ENCODE results near the gene IRF6.
A peak's percentile ranks its signal among the peaks of the same experiment; 100 is the strongest.

Gene IRF6

DNA sequence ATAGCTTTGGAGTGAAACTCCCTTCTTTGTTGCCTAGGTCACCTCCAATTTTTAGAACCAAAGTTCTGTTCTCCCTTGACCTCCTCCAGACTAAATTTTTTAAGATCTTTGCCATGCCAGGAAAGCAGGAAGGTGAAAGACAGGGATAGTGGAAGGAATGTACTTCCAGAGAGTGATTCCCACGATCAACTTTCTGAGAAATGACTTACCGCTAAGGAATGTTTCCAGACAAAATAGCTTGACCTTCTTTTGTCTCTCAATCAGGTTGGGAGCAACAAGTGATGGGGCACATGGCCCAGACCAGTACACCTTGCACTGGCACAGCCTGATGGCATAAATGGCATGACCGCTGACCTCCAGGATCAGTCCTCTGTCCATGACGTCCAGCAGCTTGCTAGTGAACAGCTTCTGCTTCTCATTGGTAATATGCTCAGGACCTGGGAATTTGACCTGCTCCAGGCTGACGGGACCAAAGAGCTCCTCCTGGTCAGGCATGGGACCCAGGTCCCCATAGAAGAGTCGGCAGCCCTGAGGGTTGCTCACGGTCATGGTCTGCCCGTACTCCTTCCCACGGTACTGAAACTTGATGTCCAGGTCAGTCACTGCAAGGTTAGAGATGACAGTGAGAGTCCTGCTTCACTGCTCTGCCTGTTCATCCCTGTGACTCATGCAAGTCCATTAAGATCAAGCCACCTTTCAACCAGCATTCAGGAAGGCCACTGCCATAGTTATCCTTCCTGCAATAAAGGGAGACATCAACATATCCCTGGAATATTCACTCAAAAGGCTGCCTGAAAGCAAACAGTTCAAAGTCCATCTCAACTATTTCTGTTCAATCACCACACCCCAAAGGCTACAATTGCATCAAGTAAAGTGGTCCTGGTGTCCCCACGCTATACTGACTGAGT, 15.4 kb downstream of the IRF6 start:
- DNase-seq (ENCODE audit: low spot score) = no peak

- no peak for DNase-seq (ENCODE audit: low spot score)
Measured at GRCh38 chr1:209789245-209789644, 16.7 kb downstream of the IRF6 start.

- no peak for DNase-seq (ENCODE audit: low spot score)
Measured at GRCh38 chr1:209787551-209787950, 18.4 kb downstream of the IRF6 start.

GRCh38 chr1:209786146-209786545, 19.8 kb downstream of the IRF6 start:
- DNase-seq (ENCODE audit: low spot score) = no peak

DNA sequence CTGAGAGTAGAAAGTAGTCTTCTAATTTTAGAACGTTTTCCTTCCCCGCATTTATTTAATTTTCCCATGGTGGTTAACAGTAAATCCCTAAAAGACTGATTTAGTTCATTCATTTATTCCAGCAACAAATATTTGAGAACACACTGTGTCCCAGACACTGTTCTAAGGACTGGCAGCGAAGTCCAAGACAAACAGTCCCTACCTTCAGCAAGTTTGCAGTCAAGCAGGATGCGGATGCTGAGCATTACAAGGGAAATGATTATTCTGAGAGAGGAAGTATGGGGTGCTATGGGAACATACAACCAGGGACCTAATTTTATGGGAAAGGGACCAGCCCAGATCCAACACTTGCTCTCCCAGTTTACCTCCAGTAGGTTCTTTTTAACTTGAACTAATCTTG, 20.4 kb downstream of the IRF6 start:
- DNase-seq (ENCODE audit: low spot score) = no peak

GRCh38 chr1:209784265-209785169, 21.4 kb downstream of the IRF6 start, which contains the start of gene C1orf74:
TSS of gene C1orf74 (minus strand) at chr1:209784559. CDS start at chr1:209783634, 925 bp downstream.
- DNase-seq (ENCODE audit: low spot score) = peak; percentile 99

GRCh38 chr1:209783386-209783785, 22.6 kb downstream of the IRF6 start:
- no peak for DNase-seq (ENCODE audit: low spot score)

GRCh38 chr1:209780268-209780667, 25.7 kb downstream of the IRF6 start:
- DNase-seq (ENCODE audit: low spot score) = no peak

DNA sequence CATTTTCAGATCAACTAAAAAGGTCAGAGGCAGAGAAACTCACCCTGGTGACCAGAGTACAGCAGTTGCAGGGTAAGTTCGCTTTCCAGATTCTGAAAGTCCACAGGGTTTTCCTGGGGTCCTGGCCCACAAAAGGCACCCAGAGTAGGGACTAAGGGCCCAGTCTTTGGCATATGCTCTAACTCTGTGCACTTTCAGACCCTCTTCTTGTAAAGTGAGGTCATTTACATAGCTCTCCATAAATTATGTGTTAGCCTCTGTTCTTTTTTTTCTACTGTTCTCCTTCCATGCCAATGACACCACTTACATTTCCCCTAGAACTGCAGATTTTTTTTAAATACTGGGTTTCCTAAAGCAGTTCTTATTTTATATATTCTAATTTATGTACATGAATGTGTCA, 27.8 kb downstream of the IRF6 start:
- DNase-seq (ENCODE audit: low spot score) = no peak

DNA sequence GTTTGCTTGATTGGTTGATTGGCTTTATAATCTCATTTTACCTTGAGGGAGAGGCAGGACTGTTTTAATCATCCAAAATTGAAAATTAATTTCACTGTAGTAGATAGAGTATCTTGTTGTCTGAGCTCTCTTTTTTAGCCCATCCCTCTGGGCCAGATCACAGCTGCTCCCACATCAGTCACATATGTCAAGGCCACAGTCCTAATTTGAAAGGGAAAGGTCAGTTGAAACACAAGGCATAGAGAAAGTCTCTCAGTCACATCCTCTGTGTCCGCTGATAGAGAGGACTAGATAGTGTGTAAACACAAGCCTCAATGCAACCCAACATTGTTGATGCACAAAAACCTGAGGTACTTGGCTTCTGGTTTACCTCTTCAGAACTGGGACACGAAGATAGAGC, 28.4 kb downstream of the IRF6 start:
- DNase-seq (ENCODE audit: low spot score) = no peak

DNA sequence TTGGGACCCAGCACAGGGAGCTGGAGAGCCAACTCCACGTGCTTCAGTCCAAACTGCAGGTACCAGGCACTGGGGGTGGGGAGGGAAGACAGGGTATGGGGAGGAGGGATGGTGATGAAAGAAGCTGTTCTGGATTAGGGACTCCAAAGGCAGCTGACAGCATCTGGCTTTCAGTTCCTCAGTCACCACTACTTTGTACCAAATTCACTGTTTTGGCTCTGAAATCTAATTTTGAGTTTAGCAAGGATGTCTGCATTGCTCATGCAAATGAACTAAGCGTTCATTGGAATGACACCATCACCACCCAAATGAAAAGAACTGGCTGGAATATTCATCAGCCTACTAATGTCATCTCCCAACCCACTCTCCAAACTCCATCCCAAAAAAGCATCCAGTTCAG, 30.3 kb downstream of the IRF6 start:
- DNase-seq (ENCODE audit: low spot score) = no peak

DNA sequence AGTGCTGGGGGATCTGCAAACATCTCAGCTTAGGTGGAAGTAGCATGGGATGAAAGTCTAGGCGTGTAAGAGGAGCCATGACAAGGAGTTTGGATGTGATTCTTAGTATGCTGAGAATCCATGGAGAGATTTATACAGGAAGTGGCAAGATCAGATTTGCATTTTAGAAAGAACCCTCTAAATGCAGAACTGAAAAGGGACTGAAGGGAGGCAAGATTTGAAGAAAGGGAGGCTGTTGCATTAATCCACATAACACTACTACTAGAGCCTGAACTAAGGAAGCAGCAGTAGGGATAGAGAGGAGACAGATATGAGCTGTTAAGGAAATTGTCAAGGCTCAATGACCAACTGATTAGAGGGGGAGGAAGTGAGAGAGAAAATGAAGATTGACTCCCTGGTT, 31.4 kb downstream of the IRF6 start:
- no peak for DNase-seq (ENCODE audit: low spot score)

- DNase-seq (ENCODE audit: low spot score) = no peak
Measured at GRCh38 chr1:209772126-209772525, 33.8 kb downstream of the IRF6 start.

- DNase-seq (ENCODE audit: low spot score) = no peak
Measured at GRCh38 chr1:209770636-209771415, 35.1 kb downstream of the IRF6 start.

DNA sequence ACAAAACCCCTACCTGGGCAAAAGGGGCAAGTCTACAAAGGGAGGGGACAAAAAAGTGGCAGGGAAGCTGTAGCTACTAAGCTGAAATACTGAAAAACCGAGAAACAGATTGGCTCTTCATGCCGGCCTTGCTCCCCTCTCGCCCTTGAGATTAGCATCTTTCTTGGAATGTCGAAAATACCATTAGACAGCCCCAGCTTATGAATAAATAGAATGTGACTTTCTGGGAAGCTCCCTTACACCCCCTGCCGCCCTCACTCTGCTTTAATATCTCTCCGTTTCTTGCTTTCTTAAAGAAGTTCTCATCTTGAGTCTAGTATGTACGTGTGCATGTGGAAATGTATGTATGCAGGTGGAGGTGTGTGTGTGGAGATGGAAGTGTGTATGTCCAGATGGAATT, 36.0 kb downstream of the IRF6 start:
- no peak for DNase-seq (ENCODE audit: low spot score)

GRCh38 chr1:209769171-209769904, 36.6 kb downstream of the IRF6 start:
- DNase-seq (ENCODE audit: low spot score) = peak; percentile 73

- DNase-seq (ENCODE audit: low spot score) = no peak
Measured at GRCh38 chr1:209768354-209768774, 37.6 kb downstream of the IRF6 start.

- no peak for DNase-seq (ENCODE audit: low spot score)
Measured at GRCh38 chr1:209767706-209768105, 38.2 kb downstream of the IRF6 start.

- DNase-seq (ENCODE audit: low spot score) = no peak
Measured at GRCh38 chr1:209767096-209767495, 38.8 kb downstream of the IRF6 start.

DNA sequence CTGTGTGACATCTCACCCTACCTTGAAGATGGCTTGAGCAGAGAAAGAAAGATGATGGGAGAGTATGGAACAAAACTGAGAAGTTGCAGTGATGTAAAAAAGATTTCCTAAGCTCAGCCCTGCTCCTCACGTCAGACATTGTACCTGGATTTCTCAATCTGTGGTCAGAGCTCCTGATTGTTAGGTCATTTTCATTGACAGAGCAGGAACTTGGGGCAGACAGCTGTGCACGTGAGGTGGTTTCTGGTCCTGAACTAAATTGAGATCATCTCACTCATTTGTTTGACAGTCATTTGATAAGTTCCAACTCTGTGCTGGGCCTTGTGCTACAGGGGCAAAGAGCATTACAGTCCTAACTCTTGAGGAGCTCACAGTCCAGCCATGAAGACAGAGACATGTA, 39.9 kb downstream of the IRF6 start:
- DNase-seq (ENCODE audit: low spot score) = no peak

DNA sequence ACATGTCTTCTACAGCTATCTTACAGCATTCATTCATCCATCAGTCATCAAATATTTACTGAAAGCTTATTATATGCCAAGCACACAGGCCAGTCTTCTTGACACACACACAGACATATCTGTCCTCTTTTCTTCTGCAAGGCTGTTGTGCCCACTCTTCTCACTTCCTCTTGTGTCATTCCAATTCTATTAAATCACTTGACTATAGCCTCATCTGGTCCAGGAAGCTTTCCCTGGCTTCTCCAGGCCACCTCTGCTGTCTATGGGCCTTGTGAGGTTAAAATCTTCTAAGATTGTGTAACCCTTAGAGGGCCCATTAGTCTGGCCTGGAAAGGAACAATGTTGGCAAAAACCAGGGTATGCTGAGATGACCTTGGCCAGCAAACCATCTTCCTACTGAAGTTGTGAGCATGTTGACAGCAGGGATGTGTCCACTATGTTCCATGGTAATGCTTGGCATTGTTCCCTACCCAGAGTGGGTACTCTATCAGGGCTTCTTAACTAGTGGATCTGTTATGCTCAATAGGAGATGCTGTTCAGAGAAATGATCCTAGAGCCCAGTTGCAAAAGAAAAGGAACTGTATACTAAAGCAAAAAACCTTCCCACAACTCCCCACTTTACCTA, 44.8 kb downstream of the IRF6 start:
- DNase-seq (ENCODE audit: low spot score) = no peak

All from AG08396 (cell line).